Keratinocyte (primary cell): Measurements from ENCODE around the gene ARMC10. TPM values are rescaled to one million over a fixed set of nuclear protein-coding genes. Genes with fewer than 3 reads are reported as not detected.
A peak's percentile ranks its signal among the peaks of the same experiment; 100 is the strongest.

Source experiments
- DNase-seq: peaks from one replicate; pipeline ENCODE4 v3.0.0-alpha.2; 2011; ENCODE audit warnings: low read depth, missing footprints, low spot score
- FAIRE-seq: peaks from 2 replicates; lab custom pipeline; 2011; peaks lifted over from hg19 to GRCh38; lab: Jason Lieb, UNC
- H2AFZ ChIP-seq: 2 replicates; pipeline ENCODE4 v1.6.0; 2012; ENCODE audit warnings: low read length, control low read depth, inconsistent platforms; ENCODE audit not compliant: control insufficient read depth
- H3K27ac ChIP-seq: 2 replicates; pipeline ENCODE4 v1.5.1; 2011; ENCODE audit warnings: low read length; ENCODE audit not compliant: control insufficient read depth, insufficient read depth
- H3K27me3 ChIP-seq: 3 replicates; pipeline ENCODE4 v1.6.0; 2011; ENCODE audit warnings: low read length; ENCODE audit not compliant: control insufficient read depth, insufficient read depth; ENCODE audit errors: extremely low read depth
- H3K36me3 ChIP-seq, 2 experiments: 2 replicates in 1 of 2; 3 replicates in 1 of 2; pipeline ENCODE4 v1.5.1; 2011; ENCODE audit warnings: low read length in 2 of 2, mild to moderate bottlenecking in 1 of 2; ENCODE audit not compliant: control insufficient read depth in 2 of 2, insufficient read depth in 2 of 2; ENCODE audit errors: extremely low read depth in 1 of 2
- H3K4me1 ChIP-seq: 3 replicates; pipeline ENCODE4 v1.5.1; 2011; ENCODE audit warnings: low read length; ENCODE audit not compliant: control insufficient read depth, insufficient read depth; ENCODE audit errors: extremely low read depth
- H3K4me2 ChIP-seq: 3 replicates; pipeline ENCODE4 v1.6.0; 2011; ENCODE audit warnings: low read depth, low read length; ENCODE audit not compliant: control insufficient read depth, insufficient read depth; ENCODE audit errors: extremely low read depth
- H3K4me3 ChIP-seq, 3 experiments: fragments of 200-600 bp in 1 of 3; sonication (generic) in 1 of 3; 2 replicates in 2 of 3; 3 replicates in 1 of 3; pipeline ENCODE4 v1.5.1; 2011 to 2016; ENCODE audit warnings: low read length in 3 of 3, mild to moderate bottlenecking in 3 of 3, control low read depth in 2 of 3, inconsistent platforms in 1 of 3, low read depth in 1 of 3, mixed read lengths in 1 of 3, mixed run types in 1 of 3, moderate library complexity in 1 of 3; ENCODE audit not compliant: control insufficient read depth in 2 of 3, insufficient read depth in 2 of 3; ENCODE audit errors: extremely low read depth in 1 of 3
- H3K79me2 ChIP-seq: 2 replicates; pipeline ENCODE4 v1.6.0; 2012; ENCODE audit warnings: low read length; ENCODE audit not compliant: control insufficient read depth, insufficient read depth
- H3K9ac ChIP-seq: 3 replicates; pipeline ENCODE4 v1.6.0; 2011; ENCODE audit warnings: low read length; ENCODE audit not compliant: control insufficient read depth, insufficient read depth; ENCODE audit errors: extremely low read depth
- H3K9me1 ChIP-seq: 3 replicates; pipeline ENCODE4 v1.6.0; 2011; ENCODE audit warnings: low read length; ENCODE audit not compliant: control insufficient read depth, insufficient read depth; ENCODE audit errors: extremely low read depth
- H3K9me3 ChIP-seq: 2 replicates; pipeline ENCODE4 v1.5.1; 2012; ENCODE audit warnings: low read depth, low read length; ENCODE audit not compliant: control insufficient read depth
- H4K20me1 ChIP-seq: 3 replicates; pipeline ENCODE4 v1.6.0; 2011; ENCODE audit warnings: low read length; ENCODE audit not compliant: control insufficient read depth, insufficient read depth; ENCODE audit errors: extremely low read depth
- CTCF ChIP-seq, 3 experiments: IDR thresholded peaks in 1 of 3; conservative IDR thresholded peaks in 1 of 3; optimal IDR thresholded peaks in 1 of 3; 2 replicates in 2 of 3; 3 replicates in 1 of 3; pipeline versions ENCODE3 to v1.5.1; 2011; ENCODE audit warnings: low read length in 3 of 3, mild to moderate bottlenecking in 3 of 3, moderate library complexity in 2 of 3, control low read depth in 1 of 3, inconsistent platforms in 1 of 3; ENCODE audit not compliant: insufficient read depth in 2 of 3; ENCODE audit errors: extremely low read depth in 1 of 3
- EZH2 ChIP-seq: IDR thresholded peaks from one replicate; pipeline ENCODE4 v1.6.1; 2012; ENCODE audit warnings: inconsistent platforms, mild to moderate bottlenecking, low read length, moderate library complexity
- dilution Hi-C: fragments of 300-500 bp; cut with MboI; formaldehyde crosslinking; loops from one replicate; pipeline ENCODE4 v1.7.0; 2020; ENCODE audit warnings: low sequenced_read_pairs; ENCODE audit not compliant: extremely low pct_ligation_motif_present
- polyA plus RNA-seq, 5 experiments: library from polyadenylated mRNA; depleted of rRNA in 3 of 5; stranded (reverse) in 3 of 5; stranded (forward) in 1 of 5; unstranded in 1 of 5; fragments of >200 nt; gene quantifications; 1 replicate in 1 of 5; 2 replicates in 3 of 5; 3 replicates in 1 of 5; pipeline versions ENCODE4 v1.2.1 to v1.2.3, GENCODE V29; 2011 to 2012; ENCODE audit warnings: missing spikeins in 2 of 5, low read depth in 1 of 5, low replicate concordance in 1 of 5

ARMC10 gene
- polyA plus RNA-seq, 1 donor (not counting 4 experiments of a cell fraction or from before 2014, with no cell fraction given) = 47.1 TPM

- Histone ChIP-seq H3K9ac (no peak overlapping the region), H3K9me1 (no peaks in the 10 kb centered on the region), H3K27ac (no peak overlapping the region), H4K20me1 (no peaks in the 10 kb centered on the region), H3K4me3 (no peak overlapping the region), H3K4me1 (no peaks in the 10 kb centered on the region), H3K4me2 (no peak overlapping the region), H3K27me3 (no peaks in the 10 kb centered on the region), H3K79me2 (no peaks in the 10 kb centered on the region), H2AFZ (no peak overlapping the region), H3K9me3 (no peaks in the 10 kb centered on the region), H3K36me3 (peaks cover 0 to 2% of the 10 kb centered on the region in 2 experiments)
- TF ChIP-seq EZH2 (no peak), CTCF (optimal IDR thresholded peaks at IDR 0.05 in 1 of 3, IDR thresholded peaks at IDR 0.05 in 1 of 3, conservative IDR thresholded peaks at IDR 0.05 in 1 of 3; ENCODE audit: extremely low read depth in 1 of 3, insufficient read depth in 2 of 3, low read length in 3 of 3) (no peak)
- dilution Hi-C loops = no loop called here
- FAIRE-seq = no peak
- no peak for DNase-seq
These were observed 52.1 kb downstream of the ARMC10 start for GRCh38 chr7:103127006-103127405.

GRCh38 chr7:103129702-103130549, 55.0 kb downstream of the ARMC10 start:
- Histone ChIP-seq H3K9me1 (no peaks in the 10 kb centered on the region), H3K4me3 (no peak overlapping the region), H3K9me3 (no peaks in the 10 kb centered on the region), H3K27me3 (no peaks in the 10 kb centered on the region), H3K79me2 (no peaks in the 10 kb centered on the region), H3K27ac (no peak overlapping the region), H3K36me3 (no peaks in the 10 kb centered on the region), H4K20me1 (no peaks in the 10 kb centered on the region), H3K4me2 (peak overlapping the region; percentile 19), H3K9ac (no peak overlapping the region), H2AFZ (no peak overlapping the region), H3K4me1 (no peaks in the 10 kb centered on the region)
- no peak for FAIRE-seq
- dilution Hi-C loops = no loop called here
- TF ChIP-seq EZH2 = no peak
- TF ChIP-seq CTCF (optimal IDR thresholded peaks at IDR 0.05 in 1 of 3, IDR thresholded peaks at IDR 0.05 in 1 of 3, conservative IDR thresholded peaks at IDR 0.05 in 1 of 3; ENCODE audit: extremely low read depth in 1 of 3, insufficient read depth in 2 of 3, low read length in 3 of 3) = no peak
- DNase-seq = no peak
